DMS53 (cell line): ENCODE measurements around the gene PBX2.
"Not testable (repeated sequence)": the region's sequence is repeated elsewhere in the genome, so short reads cannot be mapped to it uniquely, and the experiment has no call there.

Source experiments
- DNase-seq: peaks from one replicate; lab custom pipeline; 2025; lab: John Stamatoyannopoulos, UW

PBX2 gene

GRCh38 chr6:32149092-32149755 lies 40.8 kb downstream of the PBX2 start:
- DNase-seq: no peak

GRCh38 chr6:32148289-32149091 lies 41.5 kb downstream of the PBX2 start:
- DNase-seq: no peak

- no peak for DNase-seq
Observed at GRCh38 chr6:32147401-32148132, 42.4 kb downstream of the PBX2 start.

GRCh38 chr6:32146687-32147086 lies 43.3 kb downstream of the PBX2 start:
- DNase-seq: no peak

GRCh38 chr6:32146287-32146686 lies 43.7 kb downstream of the PBX2 start:
- DNase-seq: no peak

GRCh38 chr6:32144238-32144637 lies 45.8 kb downstream of the PBX2 start:
- not testable (repeated sequence) for DNase-seq

- no peak for DNase-seq
Observed at GRCh38 chr6:32140420-32141046, 49.5 kb downstream of the PBX2 start.

GRCh38 chr6:32139590-32139989 lies 50.4 kb downstream of the PBX2 start:
- no peak for DNase-seq

GRCh38 chr6:32137454-32137853 lies 52.5 kb downstream of the PBX2 start:
- no peak for DNase-seq
